GM11168 (cell line): ENCODE measurements around the gene EOMES.

ENCODE experiments used
- in situ Hi-C: fragments of 300-500 bp; cut with MboI; formaldehyde crosslinking; loops from one replicate; pipeline ENCODE4 v1.12.0; 2022; ENCODE audit warnings: low sequenced_read_pairs; ENCODE audit not compliant: unreplicated experiment

Gene EOMES

DNA sequence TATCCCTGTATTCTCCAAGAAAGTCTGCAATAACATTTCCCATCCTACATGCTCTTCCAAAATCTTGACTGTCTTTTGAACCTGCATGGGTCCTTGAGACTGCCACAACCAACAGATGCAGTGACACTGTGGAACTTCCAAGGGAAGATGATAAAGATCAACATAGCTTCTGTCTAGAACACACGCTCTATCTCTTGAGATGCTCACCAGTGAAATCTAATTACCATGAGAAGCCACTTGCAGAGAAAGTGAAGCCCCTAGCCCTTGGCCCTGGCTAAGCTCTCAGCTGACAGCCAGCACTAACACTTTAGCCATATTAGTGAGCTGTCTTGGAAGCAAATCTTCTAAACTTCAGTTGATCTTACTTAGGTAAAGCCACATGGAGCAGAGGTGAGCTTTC lies 36.6 kb downstream of the EOMES start:
- in situ Hi-C loops, result no loop called here

DNA sequence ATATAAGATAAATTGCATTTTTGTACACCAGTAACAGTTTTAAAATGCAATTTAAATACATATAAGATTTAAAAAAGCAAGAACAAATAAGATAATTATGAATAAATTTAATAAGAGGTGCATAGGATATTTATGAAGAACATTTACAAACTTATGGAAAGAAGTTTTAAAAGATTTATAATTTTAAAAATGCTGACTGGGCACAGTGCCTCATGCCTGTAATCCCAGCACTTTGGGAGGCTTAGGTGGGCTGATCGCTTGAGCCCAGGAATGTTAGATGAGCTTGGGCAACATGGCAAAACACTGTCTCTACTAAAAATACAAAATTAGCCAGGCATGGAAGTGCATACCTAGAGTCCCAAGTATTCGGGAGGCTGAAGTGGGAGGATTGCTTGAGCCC lies 37.8 kb downstream of the EOMES start:
- in situ Hi-C loops, result no loop called here

- in situ Hi-C loops, result no loop called here
These were observed 40.8 kb downstream of the EOMES start for GRCh38 chr3:27681249-27681748.

DNA sequence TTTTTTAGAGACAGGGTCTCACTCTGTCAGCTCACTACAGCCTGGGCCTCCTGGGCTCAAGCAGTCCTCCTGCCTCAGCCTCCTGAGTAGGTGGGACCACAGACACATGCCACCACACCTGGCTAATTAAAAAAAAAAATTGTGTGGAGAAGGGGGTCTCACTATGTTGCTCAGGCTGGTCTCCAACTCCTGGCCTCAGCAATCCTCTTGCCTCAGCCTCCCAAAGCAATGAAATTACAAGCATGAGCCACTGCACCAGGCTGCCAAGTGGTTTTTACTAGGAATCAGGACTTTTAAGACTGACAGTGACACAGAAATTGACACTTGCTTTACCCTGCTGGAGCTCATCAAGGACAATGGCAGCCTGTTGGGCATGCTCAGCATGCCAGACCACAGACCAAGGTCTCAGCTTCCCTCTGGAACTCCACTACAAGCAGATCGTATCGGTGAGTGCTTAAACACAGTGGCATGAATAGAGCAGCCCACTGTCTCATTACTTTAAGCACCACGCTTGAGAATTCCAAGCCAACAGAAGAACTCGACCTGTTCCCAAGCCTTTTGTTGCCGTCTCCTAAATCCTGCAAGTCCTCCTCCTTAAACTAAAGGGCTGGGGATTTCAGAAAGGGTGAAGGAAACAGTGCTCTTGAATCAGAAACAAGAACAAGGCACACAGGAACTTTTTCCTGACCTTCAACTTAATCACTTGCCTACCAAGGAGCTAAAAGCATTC lies 41.4 kb downstream of the EOMES start:
- in situ Hi-C loops, result no loop called here

GRCh38 chr3:27679691-27680090 lies 42.4 kb downstream of the EOMES start:
- in situ Hi-C loops, result no loop called here

- in situ Hi-C loops, result no loop called here
These were observed 43.9 kb downstream of the EOMES start for GRCh38 chr3:27678234-27678633.

GRCh38 chr3:27677565-27677964 lies 44.6 kb downstream of the EOMES start:
- in situ Hi-C loops, result no loop called here

DNA sequence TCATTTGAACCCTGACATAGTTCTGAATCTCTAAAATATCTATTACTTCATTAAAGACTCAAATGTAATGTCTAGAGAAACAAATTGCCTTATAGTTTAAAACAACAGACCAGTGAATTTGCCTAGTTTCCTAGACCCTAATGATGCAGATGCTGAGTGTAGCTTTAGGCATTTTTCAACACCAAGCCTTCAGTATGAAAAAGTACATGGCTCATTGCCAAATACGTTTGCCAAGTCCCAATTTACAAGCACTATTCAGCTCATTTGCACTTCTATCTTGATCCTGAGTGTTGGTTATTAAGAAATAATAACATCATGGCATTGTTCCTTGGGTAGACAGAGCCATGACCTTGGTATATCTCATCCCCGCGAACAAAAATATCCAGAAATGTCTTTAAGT lies 46.8 kb downstream of the EOMES start:
- in situ Hi-C loops, result no loop called here

- in situ Hi-C loops, result loop anchor here (25.0 kb wide), 1 partner anchor 361 kb away; no protein-coding TSS in a partner anchor
These were observed 48.4 kb downstream of the EOMES start for GRCh38 chr3:27673701-27674100.

- in situ Hi-C loops, result loop anchor here (25.0 kb wide), 1 partner anchor 359 kb away; no protein-coding TSS in a partner anchor
These were observed 51.0 kb downstream of the EOMES start for GRCh38 chr3:27671101-27671500.

- in situ Hi-C loops, result loop anchor here (25.0 kb wide), 1 partner anchor 358 kb away; no protein-coding TSS in a partner anchor
These were observed 51.5 kb downstream of the EOMES start for GRCh38 chr3:27670619-27671018.

DNA sequence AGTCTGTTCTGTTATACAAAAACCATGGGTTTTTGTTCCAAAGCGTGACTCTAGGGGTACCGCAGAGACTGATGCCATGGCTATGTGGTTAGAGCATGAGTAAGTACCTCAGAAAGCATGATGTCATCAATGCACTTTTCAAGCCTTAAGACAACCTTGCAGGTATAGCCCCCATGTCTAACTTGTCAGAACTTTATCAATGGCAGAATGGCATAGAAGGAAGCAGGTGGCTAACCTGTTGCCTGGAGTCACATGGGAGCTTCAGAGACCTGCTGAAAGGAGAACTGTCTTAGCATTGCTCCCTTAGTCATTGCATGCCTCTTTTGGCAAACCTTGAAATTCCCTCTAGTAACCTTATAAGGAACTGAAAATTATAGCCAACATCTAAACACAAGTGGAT lies 52.5 kb downstream of the EOMES start:
- in situ Hi-C loops, result loop anchor here (25.0 kb wide), 1 partner anchor 357 kb away; no protein-coding TSS in a partner anchor

GRCh38 chr3:27667751-27668150 lies 54.4 kb downstream of the EOMES start:
- in situ Hi-C loops, result loop anchor here (25.0 kb wide), 1 partner anchor 355 kb away; no protein-coding TSS in a partner anchor

DNA sequence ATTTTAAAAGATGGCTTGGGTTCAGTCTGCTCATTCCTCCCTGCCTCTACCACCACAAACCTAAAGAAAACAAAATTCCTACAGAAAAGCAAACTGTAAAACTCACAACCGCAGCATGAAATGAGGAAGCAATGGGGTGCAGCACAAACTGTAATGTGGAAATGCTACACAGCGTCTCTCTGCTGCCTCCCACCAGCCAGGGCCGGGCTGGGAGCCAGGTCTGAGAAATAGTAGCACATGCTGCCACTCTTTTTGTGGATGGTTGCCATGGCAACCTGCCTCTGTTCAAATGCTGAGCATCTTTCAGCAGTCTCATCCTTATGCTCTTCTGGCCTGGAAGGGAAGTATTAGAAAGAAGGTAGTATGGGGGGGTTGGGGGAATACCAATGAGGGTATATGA lies 55.4 kb downstream of the EOMES start:
- in situ Hi-C loops, result loop anchor here (25.0 kb wide), 1 partner anchor 354 kb away; no protein-coding TSS in a partner anchor

- in situ Hi-C loops, result loop anchor here (25.0 kb wide), 1 partner anchor 354 kb away; no protein-coding TSS in a partner anchor
These were observed 55.9 kb downstream of the EOMES start for GRCh38 chr3:27666272-27666671.
